HG03060 (cell line): Measurements from ENCODE around the gene RORB.

Source experiments
- ATAC-seq: cut with Tn5 transposase; IDR thresholded peaks from one replicate; pipeline ENCODE4 v1.9.1; 2021; ENCODE audit warnings: low read depth, moderate number of reproducible peaks; ENCODE audit not compliant: unreplicated experiment

The RORB gene

GRCh38 chr9:74691058-74691457 lies 193.9 kb downstream of the RORB start:
- no peak for ATAC-seq

DNA sequence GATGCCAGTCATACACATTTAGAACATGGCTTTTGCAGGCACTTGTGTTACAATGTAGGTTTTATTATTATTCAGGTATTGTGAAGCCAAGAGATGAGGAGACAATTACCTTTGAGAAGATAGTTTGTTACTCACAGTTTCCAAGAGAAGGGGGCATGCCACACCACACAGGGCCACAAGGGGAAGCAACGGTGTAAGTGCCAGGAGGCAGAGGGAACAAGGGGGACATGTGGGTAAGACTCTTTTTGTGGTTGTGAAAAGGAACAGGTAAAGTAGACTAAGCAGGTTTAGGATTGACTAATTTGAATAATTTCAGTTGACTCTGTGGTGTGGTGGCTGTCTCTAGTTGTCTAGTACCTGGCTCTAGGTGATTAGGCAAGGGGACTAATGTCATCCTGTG lies 199.4 kb downstream of the RORB start:
- ATAC-seq: no peak

- no peak for ATAC-seq
These were observed 200.4 kb downstream of the RORB start for GRCh38 chr9:74697535-74697934.

DNA sequence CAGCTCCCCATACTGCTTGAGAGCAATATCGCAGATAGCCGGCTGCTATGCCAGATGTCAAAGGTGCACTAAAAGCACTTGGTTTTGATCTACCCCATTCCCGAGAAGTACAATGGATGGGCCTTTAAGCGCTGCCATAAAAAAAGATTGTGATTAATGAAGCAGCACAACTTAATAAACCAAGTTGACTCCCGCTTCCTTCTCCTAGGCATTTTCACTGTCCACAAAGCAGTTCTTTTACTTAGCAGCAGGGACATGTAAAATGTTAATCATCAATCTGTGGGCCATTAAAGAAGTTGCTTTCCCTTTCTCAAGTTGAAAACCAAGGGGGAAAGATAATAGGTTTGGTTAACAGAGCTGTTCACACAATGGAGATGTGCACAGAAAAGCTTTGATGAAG lies 214.2 kb downstream of the RORB start:
- ATAC-seq: no peak

DNA sequence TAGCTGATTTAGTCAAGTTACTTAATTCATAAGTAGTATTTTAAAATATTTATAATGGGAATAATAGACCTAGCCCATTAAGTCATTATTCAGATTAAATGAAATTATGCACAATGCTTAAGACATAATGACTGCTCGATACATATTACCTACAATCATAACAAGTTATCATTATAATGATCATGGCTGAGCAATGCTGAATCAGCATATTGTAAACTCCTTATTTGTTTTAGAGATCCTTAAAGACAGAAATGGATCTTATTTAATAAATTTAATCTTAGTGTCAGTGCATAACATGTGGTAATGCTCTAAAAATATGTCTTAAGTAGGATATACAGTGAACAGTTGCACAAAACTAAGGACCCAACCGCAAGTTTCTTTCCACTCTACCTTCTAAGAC lies 221.6 kb downstream of the RORB start:
- no peak for ATAC-seq

DNA sequence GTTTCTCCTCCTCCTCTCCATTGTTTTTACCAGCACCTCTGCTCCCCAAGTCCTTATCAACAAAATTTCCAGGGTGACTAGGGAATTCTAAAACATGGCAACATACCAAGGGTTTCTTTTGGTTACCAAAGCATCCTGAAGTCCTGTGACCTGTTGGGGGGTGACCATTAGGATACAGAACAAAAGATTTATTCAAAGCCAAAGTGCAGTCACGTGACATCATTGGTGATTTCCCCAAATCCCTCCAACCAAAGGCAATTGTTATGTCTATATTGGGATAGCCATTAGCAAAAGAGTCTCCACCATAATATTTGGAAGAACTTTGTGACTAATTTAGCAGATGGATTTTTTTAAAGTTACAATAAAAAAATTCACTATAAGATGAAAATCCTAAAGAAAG lies 222.2 kb downstream of the RORB start:
- no peak for ATAC-seq

- ATAC-seq: no peak
These were observed 224.8 kb downstream of the RORB start for GRCh38 chr9:74721696-74722660.

DNA sequence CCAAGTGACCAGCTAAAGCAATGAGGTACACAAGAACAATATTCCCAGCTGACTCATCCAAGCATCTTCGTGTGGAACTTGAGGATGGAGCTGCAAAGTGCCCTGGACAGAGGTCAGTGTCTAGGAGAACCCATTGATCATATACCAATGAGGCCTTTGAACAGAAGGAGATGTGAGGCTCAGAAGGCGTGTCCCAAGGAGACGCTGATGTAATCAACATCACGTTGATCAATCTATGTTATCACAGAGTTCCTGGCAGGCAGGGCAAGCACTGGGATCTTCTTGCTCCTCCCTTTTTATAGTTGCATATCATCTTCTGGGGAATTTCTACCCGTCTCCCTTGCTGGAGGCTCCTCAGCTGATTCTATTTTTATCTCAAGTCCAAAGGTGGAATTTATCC lies 227.2 kb downstream of the RORB start:
- no peak for ATAC-seq

DNA sequence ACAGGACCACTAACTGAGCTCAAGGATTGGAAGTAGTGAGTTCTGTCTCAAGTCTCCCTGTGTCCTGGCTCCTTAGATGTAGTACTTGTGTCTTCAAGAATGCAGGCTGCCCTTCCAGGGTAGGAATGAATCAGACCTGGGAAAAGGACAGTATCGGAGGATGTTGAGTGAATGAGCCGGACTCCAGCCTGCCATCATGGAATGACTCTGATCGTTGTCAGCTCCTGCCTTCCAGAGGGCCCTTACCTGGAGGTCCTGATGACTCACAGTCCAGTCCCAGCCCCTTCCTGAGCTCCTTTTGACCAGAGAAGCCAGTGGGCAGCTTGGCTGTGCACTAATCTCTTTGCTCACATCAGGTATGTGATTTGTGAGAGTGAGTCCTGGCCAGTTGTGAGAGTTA lies 229.4 kb downstream of the RORB start:
- no peak for ATAC-seq

DNA sequence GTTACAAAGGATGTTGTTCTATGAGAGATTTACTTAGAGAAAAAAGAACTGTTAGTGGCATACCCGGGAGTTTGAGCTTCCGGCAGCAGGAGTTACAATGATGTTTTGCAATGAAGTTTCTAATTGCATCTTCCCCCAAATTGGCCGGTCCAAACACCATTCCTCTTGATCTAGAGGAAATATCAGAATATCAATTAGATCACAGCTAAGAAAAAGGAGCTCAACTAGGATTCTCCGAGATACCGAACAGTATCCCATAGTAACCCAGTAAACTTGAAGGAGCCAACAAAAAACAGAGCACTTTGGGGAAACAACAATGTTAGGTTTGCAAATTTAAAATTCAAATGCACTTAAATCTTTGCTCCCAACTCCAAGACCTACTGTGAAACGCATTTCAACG lies 231.0 kb downstream of the RORB start:
- no peak for ATAC-seq

DNA sequence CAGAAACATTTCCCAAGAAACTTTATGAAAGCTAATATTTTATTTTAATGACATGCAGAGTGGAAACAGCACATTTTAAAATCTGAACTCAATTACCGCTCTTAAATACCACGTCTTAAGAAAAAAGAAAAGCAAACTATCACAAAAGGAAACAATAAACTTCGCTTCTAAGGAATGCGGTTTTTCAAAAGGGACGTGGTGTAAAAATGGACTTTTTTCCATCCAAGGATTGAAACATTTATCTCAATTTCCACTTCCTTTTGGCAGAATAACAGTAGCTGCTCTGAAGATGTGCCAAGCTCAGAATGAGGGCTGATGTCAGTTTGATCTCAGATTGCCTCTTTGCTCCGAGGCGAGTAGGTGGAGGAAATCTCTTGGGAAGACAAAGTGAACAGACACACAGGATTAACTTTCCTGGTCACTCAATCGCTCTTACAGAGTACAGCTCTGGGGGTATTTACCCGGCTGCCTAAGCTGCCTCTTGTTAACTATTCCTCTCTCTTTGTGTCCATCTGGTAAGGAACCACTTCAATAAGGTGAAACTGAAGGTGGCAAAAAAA lies 232.1 kb downstream of the RORB start:
- no peak for ATAC-seq

- no peak for ATAC-seq
These were observed 238.6 kb downstream of the RORB start for GRCh38 chr9:74735761-74736160.

DNA sequence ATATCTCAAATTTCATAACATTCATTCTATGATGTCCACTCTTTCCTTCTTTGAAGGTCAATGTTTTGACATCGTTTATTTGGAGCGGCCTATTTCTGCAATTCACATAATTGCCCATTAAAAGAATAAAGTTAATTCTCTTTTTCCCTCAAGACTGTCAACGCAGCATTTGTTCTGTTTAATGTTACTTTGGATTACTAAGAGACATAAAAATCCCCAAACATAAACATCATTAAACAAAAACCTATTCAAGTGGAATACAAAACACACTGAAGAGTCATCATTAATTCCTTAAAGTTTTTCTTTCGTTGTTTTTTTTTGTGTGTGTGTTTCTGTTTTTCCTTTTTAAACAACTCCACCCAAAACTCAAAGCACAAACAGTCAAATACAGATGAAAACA lies 239.5 kb downstream of the RORB start:
- no peak for ATAC-seq

- ATAC-seq: no peak
These were observed 245.2 kb downstream of the RORB start for GRCh38 chr9:74742191-74742790.
